Skeletal muscle tissue (tissue), 1 donor: ENCODE measurements around the gene KRTAP5-6. TPM values are rescaled to one million over a fixed set of nuclear protein-coding genes. Genes with fewer than 3 reads are reported as not detected.

Experiments used
- total RNA-seq: library from RNA; depleted of rRNA; stranded (reverse); fragments of >200 nt; gene quantifications from one replicate; pipeline ENCODE4 v1.2.3, GENCODE V29; 2014

The KRTAP5-6 gene
- total RNA-seq, 1 donor from 2014 or later: not detected

Other genes with a start within 250 kb of the KRTAP5-6 start
- 18.3 TPM for gene MOB2, start 210.4 kb upstream of the KRTAP5-6 start, total RNA-seq
- gene DUSP8, start 124.9 kb upstream of the KRTAP5-6 start, total RNA-seq: 0.52 TPM
- gene KRTAP5-1, start 111.9 kb upstream of the KRTAP5-6 start, total RNA-seq: not detected
- not detected for gene KRTAP5-2, start 98.9 kb upstream of the KRTAP5-6 start, total RNA-seq
- gene KRTAP5-3, start 88.7 kb upstream of the KRTAP5-6 start, total RNA-seq: not detected
- not detected for gene KRTAP5-4, start 75.1 kb upstream of the KRTAP5-6 start, total RNA-seq
- not detected for gene KRTAP5-5, start 67.4 kb upstream of the KRTAP5-6 start, total RNA-seq
- gene IFITM10, start 53.4 kb downstream of the KRTAP5-6 start, total RNA-seq: not detected
- gene CTSD, start 66.7 kb downstream of the KRTAP5-6 start, total RNA-seq: 44.9 TPM
- gene SYT8, start 137.8 kb downstream of the KRTAP5-6 start, total RNA-seq: not detected
- gene TNNI2, start 141.8 kb downstream of the KRTAP5-6 start, total RNA-seq: 2,937 TPM
- gene LSP1, start 155.9 kb downstream of the KRTAP5-6 start, total RNA-seq: 29.2 TPM
- gene PRR33, start 194.7 kb downstream of the KRTAP5-6 start, total RNA-seq: 1.0 TPM
- gene TNNT3, start 222.5 kb downstream of the KRTAP5-6 start, total RNA-seq: 4,042 TPM